ENCODE results near the gene LBP. TPM values are rescaled to one million over a fixed set of nuclear protein-coding genes. Genes with fewer than 3 reads are reported as not detected.

Gene LBP
- total and polyA plus RNA-seq, 2 experiments from 2014 or later: 0.10 to 0.19 TPM

GRCh38 chr20:38353316-38353715 is 7.0 kb downstream of the LBP start (continued):
- no peak for TF ChIP-seq ZNF462 (CRISPR knock-in tag; IDR thresholded peaks at IDR 0.05)
- TF ChIP-seq CTCF (conservative IDR thresholded peaks at IDR 0.05; ENCODE audit: low read depth in 2 of 2): no peak

- Histone ChIP-seq H3K36me3 (ENCODE audit: insufficient read depth) (no peaks in the 10 kb centered on the region), H3F3A (replicated peaks; ENCODE audit: low read depth) (0 out of 2 replicates have a peak, but pooled peaks cover 5% of the 10 kb centered on the region), H4K20me1 (replicated peaks; ENCODE audit: insufficient read depth) (no peaks in the 10 kb centered on the region), H3K79me2 (replicated peaks; ENCODE audit: insufficient read depth) (no peaks in the 10 kb centered on the region), H3K4me3 (no peak overlapping the region), H3K4me2 (peak overlapping the region; percentile 43), H2AFZ (peak overlapping the region; percentile 91; the same call in 1 of the 2 replicates), H3K9me2 (ENCODE audit: insufficient read depth) (no peaks in the 10 kb centered on the region), H3K27me3 (ENCODE audit: insufficient read depth) (no peaks in the 10 kb centered on the region), H3K27ac (ENCODE audit: low read depth) (no peak overlapping the region), H3K4me1 (ENCODE audit: insufficient read depth) (peaks cover 28% of the 10 kb centered on the region)
- Mint-ChIP-seq H3K9me3 (peaks cover 2% of the 10 kb centered on the region; the same call in 2 of the 3 replicates), H3K27ac (no peak overlapping the region), H3K27me3 (ENCODE audit: insufficient read depth, low read depth, poor library complexity) (peaks cover 17% of the 10 kb centered on the region), H3K4me3 (no peak overlapping the region), H3K36me3 (ENCODE audit: low read depth) (no peaks in the 10 kb centered on the region), H3K4me1 (peaks cover 36% of the 10 kb centered on the region)
- ATAC-seq (no peak), DNase-seq (ENCODE audit: low spot score) (no peak)
- TF ChIP-seq, protein P1, sequence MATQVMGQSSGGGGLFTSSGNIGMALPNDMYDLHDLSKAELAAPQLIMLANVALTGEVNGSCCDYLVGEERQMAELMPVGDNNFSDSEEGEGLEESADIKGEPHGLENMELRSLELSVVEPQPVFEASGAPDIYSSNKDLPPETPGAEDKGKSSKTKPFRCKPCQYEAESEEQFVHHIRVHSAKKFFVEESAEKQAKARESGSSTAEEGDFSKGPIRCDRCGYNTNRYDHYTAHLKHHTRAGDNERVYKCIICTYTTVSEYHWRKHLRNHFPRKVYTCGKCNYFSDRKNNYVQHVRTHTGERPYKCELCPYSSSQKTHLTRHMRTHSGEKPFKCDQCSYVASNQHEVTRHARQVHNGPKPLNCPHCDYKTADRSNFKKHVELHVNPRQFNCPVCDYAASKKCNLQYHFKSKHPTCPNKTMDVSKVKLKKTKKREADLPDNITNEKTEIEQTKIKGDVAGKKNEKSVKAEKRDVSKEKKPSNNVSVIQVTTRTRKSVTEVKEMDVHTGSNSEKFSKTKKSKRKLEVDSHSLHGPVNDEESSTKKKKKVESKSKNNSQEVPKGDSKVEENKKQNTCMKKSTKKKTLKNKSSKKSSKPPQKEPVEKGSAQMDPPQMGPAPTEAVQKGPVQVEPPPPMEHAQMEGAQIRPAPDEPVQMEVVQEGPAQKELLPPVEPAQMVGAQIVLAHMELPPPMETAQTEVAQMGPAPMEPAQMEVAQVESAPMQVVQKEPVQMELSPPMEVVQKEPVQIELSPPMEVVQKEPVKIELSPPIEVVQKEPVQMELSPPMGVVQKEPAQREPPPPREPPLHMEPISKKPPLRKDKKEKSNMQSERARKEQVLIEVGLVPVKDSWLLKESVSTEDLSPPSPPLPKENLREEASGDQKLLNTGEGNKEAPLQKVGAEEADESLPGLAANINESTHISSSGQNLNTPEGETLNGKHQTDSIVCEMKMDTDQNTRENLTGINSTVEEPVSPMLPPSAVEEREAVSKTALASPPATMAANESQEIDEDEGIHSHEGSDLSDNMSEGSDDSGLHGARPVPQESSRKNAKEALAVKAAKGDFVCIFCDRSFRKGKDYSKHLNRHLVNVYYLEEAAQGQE (IDR thresholded peaks at IDR 0.05; ENCODE audit: unreplicated experiment): no peak
- no peak for TF ChIP-seq EZH2 (IDR thresholded peaks at IDR 0.05; ENCODE audit: low read depth, unreplicated experiment)
- no peak for TF ChIP-seq ETS1 (IDR thresholded peaks at IDR 0.05)
- TF ChIP-seq ZNF114 (CRISPR knock-in tag; IDR thresholded peaks at IDR 0.05): no peak
- no peak for TF ChIP-seq STAT1 (IDR thresholded peaks at IDR 0.05; ENCODE audit: unreplicated experiment)
- no peak for TF ChIP-seq EZH2phosphoT487 (IDR thresholded peaks at IDR 0.05; ENCODE audit: unreplicated experiment)
- no peak for TF ChIP-seq POLR2AphosphoS5 (IDR thresholded peaks at IDR 0.05; ENCODE audit: low read depth)
- TF ChIP-seq CTCF (conservative IDR thresholded peaks at IDR 0.05; ENCODE audit: low read depth in 2 of 2): no peak
- no peak for TF ChIP-seq JUNB (IDR thresholded peaks at IDR 0.05; ENCODE audit: unreplicated experiment)
Measured at GRCh38 chr20:38354227-38354626, 7.9 kb downstream of the LBP start.

Data from GM23338 (cell line).